Right lobe of liver (tissue), 4 donors: ENCODE results near the gene GNAL.

Source experiments
- POLR2A ChIP-seq: fragments of 450-650 bp; IDR thresholded peaks from one replicate; pipeline ENCODE4 v1.6.1; 2017; ENCODE audit warnings: antibody characterized with exemption, mild to moderate bottlenecking
- TF ChIP-seq, protein P1 (sequence below), 4 donors: fragments of 200-600 bp in 3 of 4; fragments of 450-650 bp in 1 of 4; IDR thresholded peaks; one replicate each; pipeline versions ENCODE4 v1.5.1 to v1.8.0; 2016 to 2022; ENCODE audit warnings: antibody characterized with exemption in 4 of 4, mild to moderate bottlenecking in 2 of 4
- donor health status: DM: no; HTN: no; CAD: no.
- donor health status: DM: no; HTN: no; CAD: no.
- donor health status: DM: no; HTN: yes; CAD: no.

DNA sequence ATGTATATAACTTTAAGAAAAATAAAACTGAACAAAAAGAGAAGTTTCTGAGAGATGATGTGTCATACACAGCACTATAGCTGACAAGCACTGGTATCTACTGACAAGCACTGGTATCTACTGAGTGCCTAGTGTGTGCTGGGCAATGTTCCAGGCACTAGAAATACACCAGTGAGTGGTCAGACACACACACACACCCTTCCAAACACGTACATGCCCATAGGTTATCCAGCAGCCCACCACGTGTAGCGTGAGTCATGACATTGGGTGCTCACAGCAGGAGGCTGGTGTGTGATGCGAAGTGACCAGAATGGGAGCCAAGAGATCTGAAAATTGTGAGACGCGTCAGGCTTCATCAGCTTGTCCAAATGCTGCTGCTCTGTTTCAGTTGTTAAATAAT is 12.2 kb upstream of the GNAL start:
- TF ChIP-seq, protein P1, sequence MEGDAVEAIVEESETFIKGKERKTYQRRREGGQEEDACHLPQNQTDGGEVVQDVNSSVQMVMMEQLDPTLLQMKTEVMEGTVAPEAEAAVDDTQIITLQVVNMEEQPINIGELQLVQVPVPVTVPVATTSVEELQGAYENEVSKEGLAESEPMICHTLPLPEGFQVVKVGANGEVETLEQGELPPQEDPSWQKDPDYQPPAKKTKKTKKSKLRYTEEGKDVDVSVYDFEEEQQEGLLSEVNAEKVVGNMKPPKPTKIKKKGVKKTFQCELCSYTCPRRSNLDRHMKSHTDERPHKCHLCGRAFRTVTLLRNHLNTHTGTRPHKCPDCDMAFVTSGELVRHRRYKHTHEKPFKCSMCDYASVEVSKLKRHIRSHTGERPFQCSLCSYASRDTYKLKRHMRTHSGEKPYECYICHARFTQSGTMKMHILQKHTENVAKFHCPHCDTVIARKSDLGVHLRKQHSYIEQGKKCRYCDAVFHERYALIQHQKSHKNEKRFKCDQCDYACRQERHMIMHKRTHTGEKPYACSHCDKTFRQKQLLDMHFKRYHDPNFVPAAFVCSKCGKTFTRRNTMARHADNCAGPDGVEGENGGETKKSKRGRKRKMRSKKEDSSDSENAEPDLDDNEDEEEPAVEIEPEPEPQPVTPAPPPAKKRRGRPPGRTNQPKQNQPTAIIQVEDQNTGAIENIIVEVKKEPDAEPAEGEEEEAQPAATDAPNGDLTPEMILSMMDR (IDR thresholded peaks at IDR 0.05), result no peak
- TF ChIP-seq POLR2A, result no peak
